ENCODE data around the gene CERS4.

DNA sequence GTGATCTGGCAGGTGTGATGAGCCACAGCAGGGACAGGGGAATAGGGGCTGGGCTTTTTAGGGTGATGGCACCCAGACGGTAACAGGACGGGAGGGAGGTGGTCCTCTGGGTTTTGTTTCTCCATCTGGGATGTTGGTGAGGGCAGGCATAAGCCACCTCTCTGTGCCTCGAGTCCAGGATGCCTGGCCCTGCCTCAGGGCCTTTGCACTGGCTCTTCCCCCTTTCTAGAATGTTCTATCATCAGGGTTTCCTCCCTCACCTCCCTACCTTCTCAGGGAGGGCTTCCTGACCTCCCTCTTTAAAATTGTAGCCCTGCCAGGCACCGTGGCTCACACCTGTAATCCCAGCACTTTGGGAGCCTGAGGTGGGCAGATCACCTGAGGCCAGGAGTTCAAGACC is 6.6 kb downstream of the CERS4 start:
- TF ChIP-seq CTCF (conservative IDR thresholded peaks at IDR 0.05; ENCODE audit: low read depth, low read length) (no peak), EZH2 (IDR thresholded peaks at IDR 0.05; ENCODE audit: borderline replicate concordance, low read depth, low read length, poor library complexity, severe bottlenecking) (no peak)

All from A673 (cell line).